ENCODE results near the gene PRR16. TPM values are rescaled to one million over a fixed set of nuclear protein-coding genes. Genes with fewer than 3 reads are reported as not detected.
A peak's percentile ranks its signal among the peaks of the same experiment; 100 is the strongest.

The PRR16 gene
- total RNA-seq, 1 donor from 2014 or later: 10.7 TPM

- TF ChIP-seq, protein P1, sequence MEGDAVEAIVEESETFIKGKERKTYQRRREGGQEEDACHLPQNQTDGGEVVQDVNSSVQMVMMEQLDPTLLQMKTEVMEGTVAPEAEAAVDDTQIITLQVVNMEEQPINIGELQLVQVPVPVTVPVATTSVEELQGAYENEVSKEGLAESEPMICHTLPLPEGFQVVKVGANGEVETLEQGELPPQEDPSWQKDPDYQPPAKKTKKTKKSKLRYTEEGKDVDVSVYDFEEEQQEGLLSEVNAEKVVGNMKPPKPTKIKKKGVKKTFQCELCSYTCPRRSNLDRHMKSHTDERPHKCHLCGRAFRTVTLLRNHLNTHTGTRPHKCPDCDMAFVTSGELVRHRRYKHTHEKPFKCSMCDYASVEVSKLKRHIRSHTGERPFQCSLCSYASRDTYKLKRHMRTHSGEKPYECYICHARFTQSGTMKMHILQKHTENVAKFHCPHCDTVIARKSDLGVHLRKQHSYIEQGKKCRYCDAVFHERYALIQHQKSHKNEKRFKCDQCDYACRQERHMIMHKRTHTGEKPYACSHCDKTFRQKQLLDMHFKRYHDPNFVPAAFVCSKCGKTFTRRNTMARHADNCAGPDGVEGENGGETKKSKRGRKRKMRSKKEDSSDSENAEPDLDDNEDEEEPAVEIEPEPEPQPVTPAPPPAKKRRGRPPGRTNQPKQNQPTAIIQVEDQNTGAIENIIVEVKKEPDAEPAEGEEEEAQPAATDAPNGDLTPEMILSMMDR (IDR thresholded peaks at IDR 0.05): no peak
- H3K36me3 Mint-ChIP-seq (ENCODE audit: low read depth): no peaks in the 10 kb centered on the region
- no peak for DNase-seq (ENCODE audit: low spot score)
- peaks cover 16% of the 10 kb centered on the region for H3K4me1 Mint-ChIP-seq (ENCODE audit: low read depth)
- no peak overlapping the region for H3K27ac Mint-ChIP-seq (ENCODE audit: unreplicated experiment)
- no peak overlapping the region for H3K4me3 Mint-ChIP-seq (ENCODE audit: unreplicated experiment)
- peaks cover 16% of the 10 kb centered on the region for H3K27me3 Mint-ChIP-seq (ENCODE audit: low read depth)
- H3K9me3 Mint-ChIP-seq (ENCODE audit: low read depth): peaks cover 3% of the 10 kb centered on the region
These were observed 242.8 kb downstream of the PRR16 start for GRCh38 chr5:120706877-120707276.

DNA sequence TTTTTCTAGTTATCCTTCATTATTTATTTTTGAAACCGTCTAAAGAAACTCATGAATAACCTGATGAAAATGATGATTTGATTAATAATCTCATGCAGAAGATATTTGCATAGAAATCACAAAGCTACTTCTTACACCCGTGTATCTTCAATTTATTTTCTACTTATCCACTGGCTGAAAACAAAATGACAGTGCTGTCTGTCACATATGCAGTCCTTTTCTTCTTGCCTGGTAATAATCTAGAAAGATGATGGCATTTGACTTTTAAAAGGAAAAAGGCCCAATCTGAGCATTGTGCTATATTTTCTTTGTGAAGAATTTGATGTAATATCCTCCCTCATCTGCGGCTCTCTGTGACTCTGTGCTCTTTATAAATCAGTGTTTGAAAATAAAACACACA lies 253.3 kb downstream of the PRR16 start:
- H3K9me3 Mint-ChIP-seq (ENCODE audit: low read depth): peaks cover 3% of the 10 kb centered on the region
- no peaks in the 10 kb centered on the region for H3K27me3 Mint-ChIP-seq (ENCODE audit: low read depth)
- TF ChIP-seq, protein P1 (IDR thresholded peaks at IDR 0.05): no peak
- no peak overlapping the region for H3K4me3 Mint-ChIP-seq (ENCODE audit: unreplicated experiment)
- no peak overlapping the region for H3K27ac Mint-ChIP-seq (ENCODE audit: unreplicated experiment)
- no peak for DNase-seq (ENCODE audit: low spot score)
- peaks cover 1% of the 10 kb centered on the region for H3K36me3 Mint-ChIP-seq (ENCODE audit: low read depth)
- no peaks in the 10 kb centered on the region for H3K4me1 Mint-ChIP-seq (ENCODE audit: low read depth)

DNA sequence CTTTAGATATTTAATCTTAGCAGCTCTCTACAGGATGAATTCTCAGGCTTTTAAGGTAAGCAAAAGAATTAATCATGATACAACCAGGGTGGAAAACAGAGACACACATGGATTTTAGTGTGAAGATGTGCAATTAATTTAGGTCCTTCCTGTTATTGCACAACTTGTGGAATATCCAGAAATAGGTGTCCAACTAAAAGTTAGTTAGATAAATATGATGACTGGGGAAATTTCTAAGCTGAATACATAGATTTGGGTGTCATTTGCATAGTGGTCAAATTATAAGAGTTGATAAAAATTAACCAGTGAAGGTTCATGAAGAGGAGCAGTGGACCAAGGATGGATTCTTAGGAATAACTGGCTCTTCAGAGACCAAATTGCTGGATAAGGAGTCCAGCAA lies 266.1 kb downstream of the PRR16 start:
- H3K27me3 Mint-ChIP-seq (ENCODE audit: low read depth): peaks cover 8% of the 10 kb centered on the region
- no peak overlapping the region for H3K27ac Mint-ChIP-seq (ENCODE audit: unreplicated experiment)
- no peak for DNase-seq (ENCODE audit: low spot score)
- peaks cover 6% of the 10 kb centered on the region for H3K4me1 Mint-ChIP-seq (ENCODE audit: low read depth)
- no peaks in the 10 kb centered on the region for H3K9me3 Mint-ChIP-seq (ENCODE audit: low read depth)
- H3K36me3 Mint-ChIP-seq (ENCODE audit: low read depth): no peaks in the 10 kb centered on the region
- TF ChIP-seq, protein P1 (IDR thresholded peaks at IDR 0.05): no peak
- H3K4me3 Mint-ChIP-seq (ENCODE audit: unreplicated experiment): no peak overlapping the region

DNA sequence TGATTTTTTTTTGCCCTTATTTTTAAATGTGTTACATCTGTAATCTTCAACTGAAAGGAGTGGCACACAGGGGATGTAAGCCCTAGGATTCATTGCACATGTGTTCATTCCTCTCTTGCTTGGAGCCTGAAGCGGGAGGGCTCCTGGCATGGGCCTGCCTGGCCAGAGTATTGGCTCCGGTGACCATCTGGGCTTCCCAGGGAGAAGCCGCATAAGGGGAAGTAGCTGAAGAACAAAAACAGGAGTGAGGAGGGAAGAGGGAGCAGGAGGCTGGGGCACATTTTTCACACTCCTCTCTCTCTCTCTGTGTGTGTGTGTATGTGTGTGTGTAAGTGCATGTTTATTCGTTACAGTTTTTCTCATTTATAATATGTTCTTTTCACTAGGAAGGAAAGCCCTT lies 269.9 kb downstream of the PRR16 start:
- Mint-ChIP-seq H3K9me3 (ENCODE audit: low read depth) (no peaks in the 10 kb centered on the region), H3K27ac (ENCODE audit: unreplicated experiment) (no peak overlapping the region), H3K36me3 (ENCODE audit: low read depth) (no peaks in the 10 kb centered on the region), H3K4me1 (ENCODE audit: low read depth) (peaks cover 4% of the 10 kb centered on the region), H3K27me3 (ENCODE audit: low read depth) (peaks cover 5% of the 10 kb centered on the region), H3K4me3 (ENCODE audit: unreplicated experiment) (no peak overlapping the region)
- TF ChIP-seq, protein P1 (IDR thresholded peaks at IDR 0.05): no peak
- no peak for DNase-seq (ENCODE audit: low spot score)

DNA sequence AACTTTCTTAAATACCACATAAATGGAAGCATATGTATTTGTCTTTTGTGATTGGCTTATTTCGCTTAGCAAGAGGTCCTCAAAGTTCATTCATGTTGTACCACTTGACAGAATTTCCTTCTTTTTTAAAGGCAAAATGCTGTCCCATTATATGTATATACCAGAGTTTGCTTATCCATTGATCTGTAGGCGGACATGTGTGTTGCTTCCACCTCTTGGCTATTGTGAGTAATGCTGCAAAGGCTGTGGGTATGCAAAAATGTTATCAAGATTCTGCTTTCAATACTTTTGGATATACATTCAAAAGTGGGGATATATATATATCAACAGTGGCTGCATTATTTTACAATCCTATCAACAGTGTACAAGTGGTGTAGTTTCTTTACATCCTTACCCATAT lies 271.0 kb downstream of the PRR16 start:
- no peak for DNase-seq (ENCODE audit: low spot score)
- TF ChIP-seq, protein P1 (IDR thresholded peaks at IDR 0.05): peak; percentile 44
- Mint-ChIP-seq H3K27ac (ENCODE audit: unreplicated experiment) (no peak overlapping the region), H3K9me3 (ENCODE audit: low read depth) (no peaks in the 10 kb centered on the region), H3K27me3 (ENCODE audit: low read depth) (peaks cover 8% of the 10 kb centered on the region), H3K4me1 (ENCODE audit: low read depth) (peaks cover 4% of the 10 kb centered on the region), H3K36me3 (ENCODE audit: low read depth) (no peaks in the 10 kb centered on the region), H3K4me3 (ENCODE audit: unreplicated experiment) (no peak overlapping the region)
